ENCODE results near the gene AGTR1. TPM values are rescaled to one million over a fixed set of nuclear protein-coding genes. Genes with fewer than 3 reads are reported as not detected.

Gene AGTR1
- total RNA-seq, 1 donor from 2014 or later = 2.1 TPM

DNA sequence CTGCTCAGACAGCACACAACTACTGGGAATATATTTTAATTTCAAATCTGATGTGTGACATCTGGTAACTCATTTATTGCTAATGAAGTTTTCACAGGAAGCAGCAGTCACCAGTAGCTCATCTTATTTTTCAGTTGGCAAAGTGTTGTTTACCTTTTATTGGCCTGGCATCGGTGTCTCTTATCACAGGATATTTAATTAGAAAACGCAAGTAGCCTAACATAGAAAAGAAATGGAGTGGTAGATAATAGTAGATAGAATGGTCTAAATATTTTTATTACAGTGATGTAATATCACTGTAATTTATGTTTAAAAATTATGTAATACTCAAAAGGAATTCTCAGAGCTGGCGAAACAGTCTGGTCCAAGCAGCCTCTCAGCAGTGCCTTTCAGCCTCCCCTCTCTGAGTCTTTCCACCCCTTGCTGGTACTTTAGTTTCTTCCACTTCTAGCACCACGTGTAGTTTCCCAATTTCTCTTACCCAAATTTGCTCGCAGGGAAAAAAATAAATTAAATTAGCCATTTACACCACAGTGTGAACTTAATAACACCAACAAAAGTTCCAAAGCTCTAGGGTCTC, 31.9 kb downstream of the AGTR1 start:
- Mint-ChIP-seq H3K36me3 (ENCODE audit: low read depth) (no peaks in the 10 kb centered on the region), H3K9me3 (no peaks in the 10 kb centered on the region), H3K27me3 (ENCODE audit: low read depth) (no peaks in the 10 kb centered on the region), H3K27ac (ENCODE audit: unreplicated experiment) (no peak overlapping the region), H3K4me3 (no peak overlapping the region), H3K4me1 (peaks cover 9% of the 10 kb centered on the region)
- TF ChIP-seq, protein P1, sequence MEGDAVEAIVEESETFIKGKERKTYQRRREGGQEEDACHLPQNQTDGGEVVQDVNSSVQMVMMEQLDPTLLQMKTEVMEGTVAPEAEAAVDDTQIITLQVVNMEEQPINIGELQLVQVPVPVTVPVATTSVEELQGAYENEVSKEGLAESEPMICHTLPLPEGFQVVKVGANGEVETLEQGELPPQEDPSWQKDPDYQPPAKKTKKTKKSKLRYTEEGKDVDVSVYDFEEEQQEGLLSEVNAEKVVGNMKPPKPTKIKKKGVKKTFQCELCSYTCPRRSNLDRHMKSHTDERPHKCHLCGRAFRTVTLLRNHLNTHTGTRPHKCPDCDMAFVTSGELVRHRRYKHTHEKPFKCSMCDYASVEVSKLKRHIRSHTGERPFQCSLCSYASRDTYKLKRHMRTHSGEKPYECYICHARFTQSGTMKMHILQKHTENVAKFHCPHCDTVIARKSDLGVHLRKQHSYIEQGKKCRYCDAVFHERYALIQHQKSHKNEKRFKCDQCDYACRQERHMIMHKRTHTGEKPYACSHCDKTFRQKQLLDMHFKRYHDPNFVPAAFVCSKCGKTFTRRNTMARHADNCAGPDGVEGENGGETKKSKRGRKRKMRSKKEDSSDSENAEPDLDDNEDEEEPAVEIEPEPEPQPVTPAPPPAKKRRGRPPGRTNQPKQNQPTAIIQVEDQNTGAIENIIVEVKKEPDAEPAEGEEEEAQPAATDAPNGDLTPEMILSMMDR (conservative IDR thresholded peaks at IDR 0.05) = no peak
- DNase-seq (ENCODE audit: low read depth, low spot score) = no peak

DNA sequence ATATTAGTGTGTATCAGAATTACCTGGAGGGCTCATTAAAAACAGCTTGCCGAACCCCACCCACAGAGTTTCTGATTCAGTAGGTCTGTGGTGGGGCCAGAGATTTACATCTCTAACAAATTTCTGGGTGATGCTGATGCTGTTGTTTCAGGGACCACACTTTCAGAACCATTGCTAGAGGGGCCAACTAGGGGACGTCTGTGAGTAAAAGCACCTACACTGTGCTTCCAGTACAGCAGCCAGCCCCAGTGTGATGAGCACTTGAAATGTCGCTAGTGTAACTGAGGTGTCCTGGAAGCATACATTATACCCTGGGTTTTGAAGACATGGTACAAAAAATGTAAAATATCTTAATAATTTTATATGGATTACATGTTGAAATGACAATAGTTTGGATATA, 33.0 kb downstream of the AGTR1 start:
- DNase-seq (ENCODE audit: low read depth, low spot score) = no peak
- peaks cover 14% of the 10 kb centered on the region for H3K4me1 Mint-ChIP-seq
- no peaks in the 10 kb centered on the region for H3K9me3 Mint-ChIP-seq

DNA sequence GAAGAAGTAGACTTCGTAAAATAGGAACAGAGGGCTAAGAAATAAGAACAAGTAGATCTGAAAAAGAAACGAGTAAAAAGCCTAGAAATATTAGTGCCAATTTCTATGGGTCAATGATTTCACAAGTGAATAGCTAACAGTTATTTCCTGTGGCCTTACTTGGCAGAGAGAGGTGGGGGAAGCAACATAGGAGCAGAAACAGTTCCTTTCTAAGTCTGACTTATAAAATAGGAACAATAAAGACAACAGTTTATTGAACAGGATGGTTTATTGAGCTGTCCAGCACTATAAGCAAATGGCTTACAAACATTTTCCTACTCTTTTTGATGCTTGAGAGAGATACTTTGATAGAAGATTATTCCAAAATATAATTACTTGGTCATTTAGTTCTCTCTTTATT, 37.9 kb downstream of the AGTR1 start:
- no peak overlapping the region for H3K4me3 Mint-ChIP-seq
- no peak overlapping the region for H3K27ac Mint-ChIP-seq (ENCODE audit: unreplicated experiment)
- no peak for DNase-seq (ENCODE audit: low read depth, low spot score)
- TF ChIP-seq, protein P1 (conservative IDR thresholded peaks at IDR 0.05) = no peak
- no peaks in the 10 kb centered on the region for H3K36me3 Mint-ChIP-seq (ENCODE audit: low read depth)
- peaks cover 13% of the 10 kb centered on the region for H3K4me1 Mint-ChIP-seq
- H3K27me3 Mint-ChIP-seq (ENCODE audit: low read depth) = no peaks in the 10 kb centered on the region
- H3K9me3 Mint-ChIP-seq = no peaks in the 10 kb centered on the region

More for the DNA sequence above, 33.0 kb downstream of the AGTR1 start:
- no peak overlapping the region for H3K27ac Mint-ChIP-seq (ENCODE audit: unreplicated experiment)
- TF ChIP-seq, protein P1 (conservative IDR thresholded peaks at IDR 0.05) = no peak
- H3K27me3 Mint-ChIP-seq (ENCODE audit: low read depth) = no peaks in the 10 kb centered on the region
- H3K4me3 Mint-ChIP-seq = no peak overlapping the region
- H3K36me3 Mint-ChIP-seq (ENCODE audit: low read depth) = no peaks in the 10 kb centered on the region

DNA sequence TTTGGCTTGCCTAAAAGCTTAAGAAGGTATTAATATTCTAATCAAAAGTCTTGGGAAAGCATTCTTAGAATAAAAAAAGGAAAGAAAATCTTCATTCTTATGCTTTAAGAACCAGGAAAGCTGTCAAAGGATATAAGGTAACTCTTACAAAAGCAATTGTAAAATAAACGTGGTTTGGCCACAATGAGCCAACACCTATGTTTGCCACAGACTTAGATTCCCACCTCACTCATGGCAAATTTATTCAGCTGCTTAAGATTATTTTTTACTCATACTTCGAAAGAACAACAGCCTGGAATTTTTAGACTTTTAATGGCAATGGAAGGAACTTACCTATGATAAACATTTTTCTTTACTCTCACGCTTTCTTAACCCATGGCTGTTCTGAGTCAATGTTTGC, 38.4 kb downstream of the AGTR1 start:
- Mint-ChIP-seq H3K4me1 (peaks cover 13% of the 10 kb centered on the region), H3K36me3 (ENCODE audit: low read depth) (no peaks in the 10 kb centered on the region), H3K9me3 (no peaks in the 10 kb centered on the region), H3K4me3 (no peak overlapping the region), H3K27ac (ENCODE audit: unreplicated experiment) (no peak overlapping the region), H3K27me3 (ENCODE audit: low read depth) (no peaks in the 10 kb centered on the region)
- no peak for DNase-seq (ENCODE audit: low read depth, low spot score)
- TF ChIP-seq, protein P1 (conservative IDR thresholded peaks at IDR 0.05) = no peak

DNA sequence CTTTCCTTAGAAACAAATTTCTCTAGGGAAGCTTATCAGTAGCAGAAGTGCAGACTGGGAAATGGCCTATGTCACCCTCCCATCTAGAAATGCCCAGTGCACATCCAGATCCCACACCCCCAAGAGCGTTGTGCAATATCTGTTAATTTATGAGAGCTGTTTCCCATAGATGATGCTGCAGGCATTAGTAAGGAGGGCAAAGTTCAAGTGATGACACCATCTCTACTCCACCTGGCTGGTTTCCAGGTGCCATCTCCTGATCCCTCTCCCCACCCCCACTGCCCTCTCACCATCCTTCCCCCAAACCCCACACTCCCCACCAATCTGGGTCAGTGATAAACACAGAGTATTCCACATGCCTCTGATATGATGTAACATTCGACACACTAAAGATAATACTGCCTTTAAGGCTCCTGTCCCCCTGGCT, 39.4 kb downstream of the AGTR1 start:
- H3K4me3 Mint-ChIP-seq = no peak overlapping the region
- H3K27me3 Mint-ChIP-seq (ENCODE audit: low read depth) = no peaks in the 10 kb centered on the region
- no peak for DNase-seq (ENCODE audit: low read depth, low spot score)
- TF ChIP-seq, protein P1 (conservative IDR thresholded peaks at IDR 0.05) = no peak
- H3K36me3 Mint-ChIP-seq (ENCODE audit: low read depth) = no peaks in the 10 kb centered on the region
- H3K4me1 Mint-ChIP-seq = peaks cover 18% of the 10 kb centered on the region
- H3K9me3 Mint-ChIP-seq = no peaks in the 10 kb centered on the region
- H3K27ac Mint-ChIP-seq (ENCODE audit: unreplicated experiment) = no peak overlapping the region
